ENCODE results near the gene GASK1B.
A peak's percentile ranks its signal among the peaks of the same experiment; 100 is the strongest.

The GASK1B gene

GRCh38 chr4:158172261-158173258 is at the start of gene GASK1B:
Gene GASK1B, minus strand, starts transcription at chr4:158173025. Its CDS starts 1,650 bp downstream, at chr4:158171375.
- DNase-seq (ENCODE audit: low read depth in 2 of 2) = peak in 1 of 2 experiments; percentile 37

- DNase-seq (ENCODE audit: low read depth in 2 of 2) = no peak
Observed at GRCh38 chr4:158219623-158220022, 46.8 kb upstream of the GASK1B start.

DNA sequence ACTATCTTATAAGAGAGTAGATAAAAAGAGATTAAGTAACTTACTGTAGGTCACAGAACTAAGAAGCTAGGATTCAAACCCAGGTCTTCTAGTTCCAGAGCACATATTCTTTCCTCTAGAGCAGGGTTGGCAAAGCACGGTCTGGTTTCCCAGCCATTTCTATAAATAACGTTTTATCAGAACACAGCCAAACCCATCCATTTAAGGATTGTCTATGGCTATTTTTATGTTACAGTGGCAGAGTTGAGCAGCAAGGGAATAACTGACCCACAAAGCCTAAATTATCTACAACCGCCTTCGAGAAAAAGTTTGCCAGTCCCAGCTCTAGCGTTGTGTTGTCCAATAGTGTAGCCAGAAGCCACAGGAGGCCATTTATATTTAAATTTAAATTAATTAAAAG is 44.9 kb upstream of the GASK1B start:
- DNase-seq (ENCODE audit: low read depth in 2 of 2) = no peak

DNA sequence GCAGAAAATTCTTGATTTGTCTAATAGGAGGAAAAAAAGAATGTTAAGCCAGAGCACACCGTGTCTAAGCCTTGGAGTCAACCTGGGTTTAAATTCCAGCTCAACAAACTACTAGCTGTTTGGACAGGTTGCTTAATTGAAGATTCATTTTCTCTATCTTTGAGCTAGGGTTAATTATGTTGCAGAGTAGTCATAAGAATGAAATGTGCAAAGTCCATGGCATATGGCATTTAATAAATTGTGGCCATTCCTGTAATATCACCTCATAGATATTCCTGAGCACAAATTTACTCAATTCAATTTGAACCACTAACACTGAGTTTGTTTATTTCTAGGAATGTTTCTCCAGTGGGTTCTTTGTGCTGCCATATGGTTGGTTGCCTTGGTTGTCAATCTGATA is 42.0 kb upstream of the GASK1B start:
- no peak for DNase-seq (ENCODE audit: low read depth in 2 of 2)

- no peak for DNase-seq (ENCODE audit: low read depth in 2 of 2)
Observed at GRCh38 chr4:158213466-158213865, 40.6 kb upstream of the GASK1B start.

- no peak for DNase-seq (ENCODE audit: low read depth in 2 of 2)
Observed at GRCh38 chr4:158211222-158211621, 38.4 kb upstream of the GASK1B start.

DNA sequence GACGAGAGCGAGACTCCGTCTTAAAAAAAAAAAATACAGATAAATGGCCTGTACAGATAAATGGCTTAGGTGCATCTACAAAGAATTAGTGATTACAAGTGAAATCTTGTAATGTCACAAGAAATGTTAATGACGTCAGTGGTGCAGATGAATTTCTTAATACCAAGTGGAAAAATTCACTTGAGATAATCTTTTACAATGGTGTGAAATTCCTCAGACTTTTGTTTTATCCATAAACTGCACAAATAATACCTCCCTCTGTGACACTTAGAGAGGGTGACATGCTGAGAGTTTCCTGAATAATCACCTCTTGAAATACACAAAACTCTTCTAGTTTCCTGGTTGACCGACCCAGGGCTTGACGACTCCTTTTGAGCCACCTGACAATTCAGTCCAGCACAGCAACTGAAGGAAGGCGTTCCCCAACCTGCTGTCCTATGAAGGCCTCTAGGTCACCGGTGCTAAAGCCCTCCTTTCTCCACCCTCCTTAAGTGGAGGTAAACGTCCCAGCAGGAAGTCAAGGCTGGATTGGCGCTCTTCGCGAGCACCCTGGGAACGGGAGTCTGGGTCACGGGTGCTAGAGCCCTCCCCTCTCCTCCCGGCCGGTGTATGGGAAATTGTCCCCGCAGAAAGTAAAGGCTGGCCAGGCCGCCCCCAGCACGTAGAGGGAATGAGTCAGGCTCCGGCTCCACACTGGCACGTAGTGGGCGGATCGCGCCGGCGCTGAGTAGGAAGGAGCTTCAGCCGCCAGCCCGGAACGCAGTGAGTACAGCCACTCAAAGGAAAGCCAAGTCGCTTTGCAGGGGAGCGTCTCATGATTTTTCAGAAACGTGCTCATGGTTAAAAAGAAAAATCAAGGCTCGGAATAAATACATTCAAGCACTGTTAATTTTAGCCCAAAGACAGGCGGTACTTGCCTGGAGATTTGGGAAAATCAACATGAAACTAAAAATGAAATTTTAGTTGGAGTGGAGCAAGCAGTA is 37.3 kb upstream of the GASK1B start, which contains the start of gene TMEM144:
Gene TMEM144, plus strand, starts transcription at position 662 of the 983 bp plus-strand sequence. CDS start 2,182 bp downstream, outside the sequence.
- DNase-seq (ENCODE audit: low read depth in 2 of 2) = peak; percentile 55 to 58

GRCh38 chr4:158208963-158209640 is 36.3 kb upstream of the GASK1B start:
- DNase-seq (ENCODE audit: low read depth in 2 of 2) = no peak

DNA sequence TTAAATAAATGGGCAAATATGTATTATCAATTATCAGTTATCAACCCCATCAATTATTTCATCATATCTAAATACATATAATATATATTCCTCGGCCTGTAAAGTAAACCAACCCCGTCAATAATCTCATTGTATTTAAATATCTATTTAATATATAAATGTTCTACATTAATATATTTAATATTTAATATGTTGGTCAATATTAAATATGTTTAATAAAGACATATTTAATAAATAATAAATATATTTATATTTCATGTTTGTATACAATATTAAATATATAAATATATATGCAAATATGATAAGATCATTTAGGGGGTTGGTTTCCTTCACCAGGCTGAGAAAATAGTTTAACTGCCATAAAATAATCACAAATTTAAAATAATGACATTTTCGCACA is 31.1 kb upstream of the GASK1B start:
- no peak for DNase-seq (ENCODE audit: low read depth in 2 of 2)

GRCh38 chr4:158203436-158203835 is 30.6 kb upstream of the GASK1B start:
- DNase-seq (ENCODE audit: low read depth in 2 of 2) = no peak

DNA sequence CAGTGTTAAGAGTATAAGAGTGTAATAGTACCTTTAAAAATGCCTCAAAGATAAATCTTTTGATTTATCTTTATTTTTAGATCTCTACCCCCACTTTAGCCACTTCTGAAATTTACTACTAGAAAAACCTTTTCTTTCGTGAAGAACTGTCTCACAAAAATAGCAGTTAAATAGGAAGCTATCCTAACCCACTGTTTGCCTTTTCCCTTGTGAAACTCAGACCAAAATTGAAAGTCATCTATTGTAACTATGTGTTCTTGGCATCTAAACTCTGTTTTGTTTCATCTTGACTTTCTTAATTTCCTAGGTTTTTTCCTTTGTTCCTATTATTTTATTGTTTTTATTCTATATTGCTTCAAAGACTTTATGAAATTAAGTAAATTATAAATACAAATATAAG is 29.7 kb upstream of the GASK1B start:
- no peak for DNase-seq (ENCODE audit: low read depth in 2 of 2)

DNA sequence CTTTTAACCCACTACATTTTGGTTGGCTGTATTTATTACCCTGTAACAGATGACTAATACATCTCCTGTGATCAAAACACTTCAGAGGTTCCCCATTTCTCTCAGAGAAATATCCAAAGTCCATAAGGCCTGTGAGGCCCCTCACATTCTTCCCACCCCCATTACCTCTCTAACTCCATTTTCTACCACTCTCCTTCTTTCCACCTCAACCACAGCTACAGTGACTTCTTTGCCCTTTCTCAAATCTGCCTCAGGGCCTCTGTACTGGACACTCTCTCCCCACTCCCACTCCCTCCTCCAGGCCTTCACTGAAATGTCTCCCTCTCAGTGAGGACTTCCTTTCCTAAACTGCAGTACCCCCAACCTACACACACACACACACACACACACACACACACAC is 29.1 kb upstream of the GASK1B start:
- DNase-seq (ENCODE audit: low read depth in 2 of 2) = no peak

GRCh38 chr4:158201322-158201721 is 28.5 kb upstream of the GASK1B start:
- DNase-seq (ENCODE audit: low read depth in 2 of 2) = no peak

DNA sequence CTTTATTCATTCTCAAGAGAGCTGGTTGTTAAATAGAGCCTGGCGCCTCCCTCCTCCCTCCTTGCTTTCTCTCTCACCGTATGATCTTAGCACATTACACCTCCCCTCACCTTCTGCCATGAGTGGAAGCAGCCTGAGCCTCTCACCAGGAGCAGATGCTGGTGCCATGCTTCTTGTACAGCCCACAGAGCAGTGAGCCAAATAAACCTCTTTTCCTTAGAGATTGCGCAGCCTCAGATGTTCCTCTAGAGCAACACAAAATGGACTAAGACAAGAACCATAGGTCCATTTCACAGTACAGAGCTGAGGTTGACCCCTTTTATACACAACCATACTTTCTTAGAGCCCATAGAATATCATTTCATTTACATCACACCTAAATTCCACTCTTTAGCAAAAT is 27.4 kb upstream of the GASK1B start:
- DNase-seq (ENCODE audit: low read depth in 2 of 2) = no peak

DNA sequence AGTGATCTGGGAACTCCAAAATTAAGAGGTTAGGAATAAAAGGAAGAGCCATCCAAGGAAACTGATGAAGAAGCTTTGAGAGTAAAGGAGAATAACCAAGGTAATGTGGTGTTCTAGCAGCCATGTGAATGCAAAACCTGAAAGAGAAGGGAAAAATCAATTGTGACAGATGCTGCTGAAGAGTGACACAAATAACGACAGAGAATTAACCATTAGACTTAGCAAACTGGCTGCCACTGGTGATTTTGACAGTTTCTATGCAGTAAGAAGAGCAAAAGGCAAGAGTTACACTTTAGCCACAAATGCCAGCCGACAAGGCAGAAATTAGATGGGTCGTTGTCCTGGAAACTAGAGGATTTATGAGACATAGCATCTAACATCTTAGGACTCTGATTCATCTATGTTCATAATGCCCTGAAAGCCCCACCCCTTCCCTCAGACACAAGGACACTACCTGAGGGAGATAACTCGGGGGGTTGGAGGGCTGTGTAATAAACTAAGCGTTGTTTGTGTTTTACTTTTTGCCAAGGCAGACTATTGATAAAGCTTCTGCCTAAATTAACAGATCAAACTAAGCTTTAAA is 24.5 kb upstream of the GASK1B start:
- DNase-seq (ENCODE audit: low read depth in 2 of 2) = no peak

DNA sequence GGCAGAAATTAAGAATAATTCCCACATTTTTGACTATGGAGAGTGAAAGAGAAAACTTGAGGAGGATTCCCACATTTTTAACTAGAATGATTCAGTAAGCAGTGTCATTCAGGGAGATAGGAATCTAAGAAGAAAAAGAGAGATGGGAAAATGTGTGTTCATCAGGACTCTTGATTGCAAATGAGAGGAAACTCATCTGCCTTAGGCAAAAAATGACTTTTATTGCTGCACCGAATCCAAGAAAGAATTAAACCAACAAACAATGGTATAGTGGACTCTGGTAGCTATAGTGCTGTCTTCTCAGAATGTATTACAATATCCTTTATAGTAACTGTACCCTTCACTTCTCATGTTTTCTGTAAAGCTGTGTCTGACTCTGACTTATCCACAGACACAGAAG is 22.5 kb upstream of the GASK1B start:
- DNase-seq (ENCODE audit: low read depth in 2 of 2) = no peak

- no peak for DNase-seq (ENCODE audit: low read depth in 2 of 2)
Observed at GRCh38 chr4:158193171-158193749, 20.4 kb upstream of the GASK1B start.

DNA sequence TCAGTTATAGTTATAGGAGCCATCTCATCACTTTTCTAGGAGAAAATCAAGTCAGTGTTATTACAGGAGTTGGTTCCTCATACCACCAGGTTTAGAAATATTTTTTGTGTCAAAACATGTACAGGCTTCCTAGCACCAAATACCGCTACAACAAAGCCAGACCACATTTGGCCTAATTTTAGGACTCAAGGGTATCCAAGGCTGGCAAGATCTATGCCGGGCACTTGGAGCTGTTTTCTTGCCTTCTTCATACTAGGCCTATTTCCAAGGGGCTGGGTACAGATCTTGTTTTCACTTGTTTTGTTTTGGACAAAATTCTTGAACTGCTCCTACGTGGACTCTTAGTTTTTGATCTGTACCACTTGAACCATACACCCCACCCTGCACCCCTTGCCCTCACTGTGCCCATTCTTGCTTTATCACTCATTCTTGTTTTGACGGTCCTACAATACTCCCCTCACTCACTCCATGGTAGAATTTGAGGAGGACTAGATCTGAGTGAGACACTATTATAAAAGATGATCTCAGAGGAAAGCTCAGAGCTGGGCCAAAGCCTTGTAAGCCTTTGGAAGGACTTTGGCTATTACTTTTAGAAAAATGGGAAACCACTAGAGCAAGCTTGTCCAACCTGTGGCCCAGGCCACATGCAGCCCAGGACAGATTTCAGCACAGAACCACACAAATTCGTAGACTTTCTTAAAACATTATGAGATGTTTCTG is 19.8 kb upstream of the GASK1B start:
- DNase-seq (ENCODE audit: low read depth in 2 of 2) = no peak

DNA sequence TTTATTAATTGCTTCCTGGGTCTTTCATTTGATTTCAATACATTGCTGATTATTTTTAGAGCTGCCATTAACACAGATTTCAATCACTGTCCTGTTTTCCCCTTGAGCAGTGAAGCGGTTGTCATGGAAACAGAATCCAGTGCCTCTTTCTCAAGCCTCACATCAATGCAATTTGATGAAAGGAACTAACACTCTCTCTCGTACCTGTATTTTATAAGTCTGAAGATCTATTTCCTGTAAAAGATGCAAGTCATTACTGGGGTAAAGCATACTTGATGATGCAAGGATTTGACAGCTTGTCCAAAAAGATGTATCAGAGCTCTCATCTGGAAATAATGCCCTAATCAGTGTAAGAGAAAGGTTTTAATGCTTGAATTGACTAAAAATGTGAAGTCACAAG is 17.9 kb upstream of the GASK1B start:
- DNase-seq (ENCODE audit: low read depth in 2 of 2) = no peak

DNA sequence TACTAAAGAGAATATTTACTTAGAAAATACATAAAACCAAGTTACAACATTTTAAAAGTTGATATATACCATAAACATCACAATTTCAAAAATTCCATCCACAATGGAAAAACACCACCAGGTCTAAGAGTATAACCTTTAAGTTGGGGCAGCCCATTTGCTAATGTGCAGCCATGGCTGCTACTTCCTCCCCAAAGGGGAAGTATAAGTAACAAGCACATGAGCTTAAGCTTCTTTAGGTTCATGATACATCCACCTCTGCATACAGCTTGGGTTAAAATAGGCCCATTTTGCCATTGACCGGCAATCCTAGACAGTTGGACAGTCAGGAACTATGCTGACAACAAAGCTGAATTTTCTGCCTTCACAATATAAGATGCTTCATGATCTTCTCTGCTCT is 16.6 kb upstream of the GASK1B start:
- no peak for DNase-seq (ENCODE audit: low read depth in 2 of 2)

Data from fibroblast of skin of left quadriceps (primary cell).